ENCODE data around the gene FAM110C.
"Not testable (repeated sequence)": the region's sequence is repeated elsewhere in the genome, so short reads cannot be mapped to it uniquely, and the experiment has no call there.

The FAM110C gene

GRCh38 chr2:29253-29652 lies 17.1 kb downstream of the FAM110C start:
- intact Hi-C loops (cut with micrococcal nuclease), result no loop called here
- no peak overlapping the region for H3K4me3 Mint-ChIP-seq
- no peaks in the 10 kb centered on the region for H3K36me3 Mint-ChIP-seq (ENCODE audit: low read depth)
- no peaks in the 10 kb centered on the region for H3K27me3 Mint-ChIP-seq
- no peaks in the 10 kb centered on the region for H3K9me3 Mint-ChIP-seq
- H3K27ac Mint-ChIP-seq, result no peak overlapping the region
- H3K4me1 Mint-ChIP-seq (ENCODE audit: low read depth), result no peaks in the 10 kb centered on the region

GRCh38 chr2:28406-28975 lies 17.8 kb downstream of the FAM110C start:
- H3K4me1 Mint-ChIP-seq (ENCODE audit: low read depth), result no peaks in the 10 kb centered on the region
- H3K9me3 Mint-ChIP-seq, result no peaks in the 10 kb centered on the region
- no peaks in the 10 kb centered on the region for H3K36me3 Mint-ChIP-seq (ENCODE audit: low read depth)
- no peak overlapping the region for H3K27ac Mint-ChIP-seq
- intact Hi-C loops (cut with micrococcal nuclease), result no loop called here
- H3K27me3 Mint-ChIP-seq, result no peaks in the 10 kb centered on the region
- no peak overlapping the region for H3K4me3 Mint-ChIP-seq

GRCh38 chr2:26891-27290 lies 19.4 kb downstream of the FAM110C start:
- intact Hi-C loops (cut with micrococcal nuclease), result no loop called here
- H3K36me3 Mint-ChIP-seq (ENCODE audit: low read depth), result no peaks in the 10 kb centered on the region
- H3K27ac Mint-ChIP-seq, result no peak overlapping the region
- no peaks in the 10 kb centered on the region for H3K4me1 Mint-ChIP-seq (ENCODE audit: low read depth)
- no peak overlapping the region for H3K4me3 Mint-ChIP-seq
- H3K27me3 Mint-ChIP-seq, result no peaks in the 10 kb centered on the region
- H3K9me3 Mint-ChIP-seq, result no peaks in the 10 kb centered on the region

GRCh38 chr2:25543-25942 lies 20.8 kb downstream of the FAM110C start:
- Mint-ChIP-seq H3K27me3 (no peaks in the 10 kb centered on the region), H3K36me3 (ENCODE audit: low read depth) (no peaks in the 10 kb centered on the region), H3K4me3 (no peak overlapping the region), H3K27ac (no peak overlapping the region), H3K4me1 (ENCODE audit: low read depth) (no peaks in the 10 kb centered on the region), H3K9me3 (no peaks in the 10 kb centered on the region)
- intact Hi-C loops (cut with micrococcal nuclease), result no loop called here

GRCh38 chr2:24591-24990 lies 21.7 kb downstream of the FAM110C start:
- H3K27me3 Mint-ChIP-seq; H3K9me3 Mint-ChIP-seq; H3K27ac Mint-ChIP-seq; H3K36me3 Mint-ChIP-seq (ENCODE audit: low read depth); H3K4me1 Mint-ChIP-seq (ENCODE audit: low read depth); intact Hi-C loops (cut with micrococcal nuclease); H3K4me3 Mint-ChIP-seq: not testable (repeated sequence)

- intact Hi-C loops (cut with micrococcal nuclease), result no loop called here
- Mint-ChIP-seq H3K4me3 (no peak overlapping the region), H3K4me1 (ENCODE audit: low read depth) (no peaks in the 10 kb centered on the region), H3K27ac (no peak overlapping the region), H3K36me3 (ENCODE audit: low read depth) (no peaks in the 10 kb centered on the region), H3K9me3 (no peaks in the 10 kb centered on the region), H3K27me3 (peaks cover 2% of the 10 kb centered on the region)
These were observed 22.2 kb downstream of the FAM110C start for GRCh38 chr2:24107-24506.

- Mint-ChIP-seq H3K27me3 (peaks cover 2% of the 10 kb centered on the region), H3K27ac (no peak overlapping the region), H3K36me3 (ENCODE audit: low read depth) (no peaks in the 10 kb centered on the region), H3K9me3 (no peaks in the 10 kb centered on the region), H3K4me3 (no peak overlapping the region), H3K4me1 (ENCODE audit: low read depth) (no peaks in the 10 kb centered on the region)
- intact Hi-C loops (cut with micrococcal nuclease), result no loop called here
These were observed 23.0 kb downstream of the FAM110C start for GRCh38 chr2:23283-23682.

- H3K9me3 Mint-ChIP-seq; H3K4me3 Mint-ChIP-seq; intact Hi-C loops (cut with micrococcal nuclease); H3K36me3 Mint-ChIP-seq (ENCODE audit: low read depth); H3K4me1 Mint-ChIP-seq (ENCODE audit: low read depth); H3K27me3 Mint-ChIP-seq; H3K27ac Mint-ChIP-seq: not testable (repeated sequence)
These were observed 24.1 kb downstream of the FAM110C start for GRCh38 chr2:22244-22643.

GRCh38 chr2:20259-20658 lies 26.0 kb downstream of the FAM110C start:
- intact Hi-C loops (cut with micrococcal nuclease); H3K4me3 Mint-ChIP-seq; H3K36me3 Mint-ChIP-seq (ENCODE audit: low read depth); H3K4me1 Mint-ChIP-seq (ENCODE audit: low read depth); H3K27ac Mint-ChIP-seq; H3K9me3 Mint-ChIP-seq; H3K27me3 Mint-ChIP-seq: not testable (repeated sequence)

GRCh38 chr2:19505-19904 lies 26.8 kb downstream of the FAM110C start:
- Mint-ChIP-seq H3K36me3 (ENCODE audit: low read depth) (no peaks in the 10 kb centered on the region), H3K4me1 (ENCODE audit: low read depth) (no peaks in the 10 kb centered on the region), H3K27me3 (peaks cover 2% of the 10 kb centered on the region), H3K9me3 (no peaks in the 10 kb centered on the region), H3K4me3 (no peak overlapping the region), H3K27ac (no peak overlapping the region)
- intact Hi-C loops (cut with micrococcal nuclease), result no loop called here

GRCh38 chr2:18402-19271 lies 27.7 kb downstream of the FAM110C start:
- H3K4me3 Mint-ChIP-seq, result no peak overlapping the region
- H3K27me3 Mint-ChIP-seq, result peaks cover 2% of the 10 kb centered on the region

GRCh38 chr2:15916-16315 lies 30.4 kb downstream of the FAM110C start:
- H3K27me3 Mint-ChIP-seq; H3K27ac Mint-ChIP-seq; H3K4me3 Mint-ChIP-seq; H3K9me3 Mint-ChIP-seq; H3K36me3 Mint-ChIP-seq (ENCODE audit: low read depth); H3K4me1 Mint-ChIP-seq (ENCODE audit: low read depth); intact Hi-C loops (cut with micrococcal nuclease): not testable (repeated sequence)

More at GRCh38 chr2:18402-19271, 27.7 kb downstream of the FAM110C start:
- intact Hi-C loops (cut with micrococcal nuclease), result no loop called here
- no peaks in the 10 kb centered on the region for H3K36me3 Mint-ChIP-seq (ENCODE audit: low read depth)
- no peaks in the 10 kb centered on the region for H3K4me1 Mint-ChIP-seq (ENCODE audit: low read depth)
- H3K9me3 Mint-ChIP-seq, result no peaks in the 10 kb centered on the region
- H3K27ac Mint-ChIP-seq, result no peak overlapping the region

- no peak overlapping the region for H3K4me3 Mint-ChIP-seq
- no peak overlapping the region for H3K27ac Mint-ChIP-seq
- peaks cover 8% of the 10 kb centered on the region for H3K9me3 Mint-ChIP-seq
- intact Hi-C loops (cut with micrococcal nuclease), result no loop called here
- H3K4me1 Mint-ChIP-seq (ENCODE audit: low read depth), result no peaks in the 10 kb centered on the region
- H3K36me3 Mint-ChIP-seq (ENCODE audit: low read depth), result no peaks in the 10 kb centered on the region
- H3K27me3 Mint-ChIP-seq, result no peaks in the 10 kb centered on the region
These were observed 34.9 kb downstream of the FAM110C start for GRCh38 chr2:11248-11941.

- Mint-ChIP-seq H3K9me3 (peaks cover 8% of the 10 kb centered on the region), H3K4me3 (no peak overlapping the region), H3K4me1 (ENCODE audit: low read depth) (no peaks in the 10 kb centered on the region), H3K27me3 (no peaks in the 10 kb centered on the region), H3K36me3 (ENCODE audit: low read depth) (no peaks in the 10 kb centered on the region), H3K27ac (no peak overlapping the region)
- intact Hi-C loops (cut with micrococcal nuclease), result no loop called here
These were observed 36.0 kb downstream of the FAM110C start for GRCh38 chr2:10222-10875.
